Activated naive CD8-positive, alpha-beta T cell treated with anti-CD3 and anti-CD28 coated beads, Interleukin-2, amount 50 U/mL, for 16 hours (primary cell): ENCODE results near the gene SOX15.
"Not testable (repeated sequence)": the region's sequence is repeated elsewhere in the genome, so short reads cannot be mapped to it uniquely, and the experiment has no call there.

Source experiments
- DNase-seq: peaks from one replicate; pipeline ENCODE4 v3.0.0-alpha.2; 2020; ENCODE audit warnings: low read depth, low spot score

Gene SOX15

DNA sequence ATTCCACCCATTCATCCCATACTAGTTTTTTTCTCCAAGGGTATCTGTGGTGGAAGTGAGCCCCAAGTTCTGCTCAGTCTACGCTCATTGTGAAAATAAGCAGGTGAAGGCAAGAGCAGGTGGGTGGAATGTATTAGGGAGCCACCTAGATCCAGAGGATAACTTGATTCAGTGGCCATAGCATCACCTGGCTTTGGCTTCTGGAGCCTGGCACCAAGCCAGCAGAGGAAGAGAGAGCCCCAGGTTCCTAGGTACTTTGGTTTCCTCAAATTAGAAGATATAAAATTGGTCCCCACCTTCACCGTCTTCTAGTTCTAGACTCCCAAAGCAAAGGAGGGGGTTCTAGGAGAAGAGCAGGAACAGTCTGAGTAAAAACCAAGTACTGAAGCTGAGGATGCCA is 20.7 kb upstream of the SOX15 start:
- no peak for DNase-seq

DNA sequence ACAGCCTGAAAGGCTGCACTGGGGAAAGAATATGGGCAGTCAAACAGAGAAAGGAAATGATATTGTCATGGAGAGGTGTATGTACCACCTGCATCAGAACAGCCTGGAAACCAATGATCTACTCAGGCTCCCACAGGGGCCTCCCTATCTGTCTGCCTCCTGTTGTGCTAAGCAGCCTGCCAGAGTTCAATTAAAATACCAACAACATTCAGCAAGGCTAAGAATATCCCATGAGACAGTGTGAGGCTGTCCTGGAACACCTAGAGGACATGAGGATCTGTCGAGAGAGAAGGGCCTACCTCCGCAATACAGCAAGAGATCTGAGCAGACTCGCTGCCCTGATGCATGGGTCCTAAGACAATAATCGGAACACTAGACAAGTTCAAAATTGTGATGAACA is 16.4 kb upstream of the SOX15 start:
- no peak for DNase-seq

DNA sequence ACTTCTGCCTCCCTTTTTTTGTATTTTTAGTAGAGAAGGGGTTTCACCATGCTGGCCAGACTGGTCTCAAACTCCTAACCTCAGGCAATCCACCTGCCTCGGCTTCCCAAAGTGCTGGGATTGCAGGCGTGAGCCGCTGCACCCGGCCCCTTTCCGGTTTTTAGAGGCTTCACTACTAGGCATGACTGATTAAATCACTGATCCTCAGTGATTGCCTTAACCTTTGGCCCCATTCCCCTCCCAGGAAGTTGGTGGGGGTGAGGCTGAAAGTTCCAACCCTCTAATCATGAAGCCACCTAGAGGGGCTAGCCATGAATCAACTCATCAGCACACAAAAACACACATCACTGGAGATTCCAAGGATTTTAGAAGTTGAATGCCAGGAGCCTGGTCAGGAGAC is 7.7 kb upstream of the SOX15 start:
- DNase-seq: not testable (repeated sequence)

DNA sequence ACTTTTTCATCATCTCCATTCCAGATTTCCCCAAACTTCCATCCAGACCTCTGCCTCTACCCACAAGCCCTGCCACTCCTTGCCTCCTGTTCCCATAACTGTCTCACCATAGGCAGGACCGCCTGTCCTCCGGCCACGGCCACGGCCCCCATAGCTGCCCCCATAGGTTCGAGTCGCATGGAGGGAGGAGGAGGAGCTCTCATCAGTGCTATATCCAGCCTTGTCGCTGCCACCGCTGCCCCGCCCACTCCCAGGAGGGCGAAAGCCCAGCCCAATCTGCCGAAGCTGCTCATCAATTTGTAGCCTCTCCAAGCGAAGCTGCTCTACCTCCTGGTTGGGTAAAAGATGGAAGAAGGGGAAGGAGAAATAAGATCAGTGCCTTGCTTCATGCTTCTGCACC is 3.4 kb upstream of the SOX15 start:
- DNase-seq: no peak

DNA sequence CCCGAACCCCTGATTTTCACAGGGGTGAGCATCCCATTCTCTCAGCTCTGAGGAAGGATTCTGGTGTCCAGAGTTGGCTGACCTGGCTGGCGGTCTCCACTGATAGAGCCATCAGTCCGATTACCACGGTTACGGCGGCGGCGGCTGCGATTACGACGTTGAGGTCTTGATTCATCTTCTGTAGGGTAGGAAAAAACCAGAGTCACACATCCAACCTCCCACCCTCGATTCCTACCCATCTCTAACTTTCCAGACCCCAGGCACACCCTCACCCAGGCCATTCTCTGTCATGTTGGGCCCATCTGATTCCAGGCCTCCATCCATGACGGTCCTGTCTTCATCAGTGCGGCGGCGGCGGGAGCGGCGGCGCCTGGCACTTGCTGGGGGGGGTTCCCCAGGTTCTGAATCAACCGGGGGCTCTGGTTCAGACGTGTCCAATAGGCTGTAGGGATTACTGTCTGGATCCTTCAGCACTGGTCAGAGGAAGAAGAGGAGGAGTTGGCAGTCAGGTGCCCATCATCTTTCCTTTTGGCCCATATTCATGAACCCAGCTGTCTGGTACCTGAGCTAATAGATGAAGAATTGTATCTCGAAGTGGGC is 2.6 kb upstream of the SOX15 start:
- DNase-seq: no peak

DNA sequence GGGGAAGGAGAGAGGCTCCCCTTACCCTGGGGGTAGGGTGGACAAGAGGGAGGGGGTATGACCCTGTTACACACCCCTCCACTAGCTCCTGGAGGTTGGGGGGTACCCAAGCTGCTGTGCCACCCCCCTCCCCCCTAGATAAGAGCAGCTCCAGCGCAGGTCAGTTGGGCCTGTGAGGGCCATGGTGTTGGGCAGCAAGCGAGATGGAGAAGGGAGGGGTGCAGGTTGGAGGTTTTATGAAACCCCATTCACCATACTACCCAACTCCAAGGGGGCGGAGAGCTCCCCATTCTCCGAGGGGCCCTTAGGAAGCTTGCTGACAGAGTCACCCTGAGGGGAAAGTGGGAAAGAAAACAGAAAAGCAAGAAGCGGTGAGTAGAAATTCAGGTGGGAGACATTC is 1.7 kb upstream of the SOX15 start:
- no peak for DNase-seq

DNA sequence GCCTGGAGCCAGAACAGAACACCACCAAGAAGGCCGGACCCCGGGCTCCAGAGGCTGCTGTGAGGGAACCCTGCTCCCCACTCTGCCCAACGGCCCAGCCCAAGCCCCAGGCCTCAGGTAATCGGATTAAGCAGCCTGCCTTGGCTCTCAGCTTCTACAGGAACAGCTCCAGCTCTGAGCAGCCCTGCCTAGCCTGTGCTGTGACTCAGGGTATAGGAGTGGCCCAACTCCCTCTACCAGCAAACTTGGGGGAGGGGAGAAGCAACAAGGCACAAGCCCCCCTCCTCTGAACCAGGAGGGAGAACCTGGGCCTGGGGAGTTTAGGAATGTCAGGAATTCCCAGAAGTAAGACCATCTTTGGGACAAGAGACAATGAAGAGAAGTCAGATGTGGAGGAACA is 849 bp upstream of the SOX15 start:
- DNase-seq: no peak

DNA sequence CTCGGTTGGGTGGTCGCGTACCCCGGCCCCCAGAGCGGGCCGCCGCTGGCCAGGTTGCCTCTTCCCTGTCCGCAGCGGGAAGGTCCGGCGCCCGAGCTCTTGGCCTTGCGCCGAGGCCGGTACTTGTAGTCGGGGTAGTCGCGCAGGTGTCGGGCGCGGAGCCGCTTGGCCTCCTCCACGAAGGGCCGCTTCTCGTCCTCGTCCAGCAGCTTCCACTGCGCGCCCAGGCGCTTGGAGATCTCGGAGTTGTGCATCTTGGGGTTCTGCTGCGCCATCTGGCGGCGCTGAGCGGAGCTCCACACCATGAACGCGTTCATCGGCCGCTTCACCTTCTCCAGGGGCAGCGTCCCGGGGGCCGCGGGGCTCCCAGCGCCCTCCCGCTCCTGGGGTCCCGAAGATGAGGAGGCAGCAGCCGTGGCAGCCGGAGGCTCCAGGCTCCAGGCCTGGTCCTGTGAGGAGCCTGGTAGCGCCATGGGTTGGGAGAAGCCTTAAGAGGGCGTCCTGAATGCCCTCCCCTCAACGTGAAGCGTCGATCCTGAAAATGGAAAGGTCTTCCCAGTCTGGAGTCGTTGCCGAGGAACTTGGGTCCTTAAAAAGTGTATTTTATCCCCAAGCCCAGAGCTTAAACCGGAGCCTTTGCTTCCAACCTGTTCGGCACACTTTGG is 558 bp downstream of the SOX15 start:
- DNase-seq: no peak

DNA sequence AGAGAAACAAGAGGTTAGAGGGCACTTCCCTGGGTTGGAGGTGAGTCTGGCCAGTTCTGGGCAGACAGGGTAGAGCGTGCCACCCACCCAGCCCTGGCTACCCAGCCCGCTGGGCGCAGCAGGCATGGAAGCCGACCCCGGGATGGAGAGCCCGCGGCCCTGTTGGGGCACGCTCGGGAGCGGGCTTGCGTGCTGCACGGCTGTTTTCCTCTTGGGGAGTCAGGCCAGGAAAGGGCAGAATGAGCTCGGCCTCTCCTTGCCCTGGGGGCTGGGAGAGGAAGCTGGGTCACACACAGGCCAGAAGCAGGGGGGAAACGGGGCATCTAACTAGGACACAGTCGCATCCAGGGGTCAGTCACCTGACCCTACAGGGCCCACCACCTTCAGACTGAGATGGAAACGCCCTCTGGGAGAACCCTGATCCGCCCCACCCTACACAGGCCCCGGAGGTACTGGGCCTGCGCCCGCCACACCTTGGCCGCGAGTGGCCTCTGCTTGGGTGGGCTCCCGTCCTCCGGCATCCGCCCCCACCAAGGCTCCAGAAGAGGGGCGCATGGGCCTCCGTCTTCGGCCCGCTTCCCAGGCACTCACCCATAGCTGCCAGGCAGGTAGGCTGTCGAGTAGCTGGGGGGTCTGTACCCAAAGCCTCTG is 1.2 kb downstream of the SOX15 start:
- no peak for DNase-seq

DNA sequence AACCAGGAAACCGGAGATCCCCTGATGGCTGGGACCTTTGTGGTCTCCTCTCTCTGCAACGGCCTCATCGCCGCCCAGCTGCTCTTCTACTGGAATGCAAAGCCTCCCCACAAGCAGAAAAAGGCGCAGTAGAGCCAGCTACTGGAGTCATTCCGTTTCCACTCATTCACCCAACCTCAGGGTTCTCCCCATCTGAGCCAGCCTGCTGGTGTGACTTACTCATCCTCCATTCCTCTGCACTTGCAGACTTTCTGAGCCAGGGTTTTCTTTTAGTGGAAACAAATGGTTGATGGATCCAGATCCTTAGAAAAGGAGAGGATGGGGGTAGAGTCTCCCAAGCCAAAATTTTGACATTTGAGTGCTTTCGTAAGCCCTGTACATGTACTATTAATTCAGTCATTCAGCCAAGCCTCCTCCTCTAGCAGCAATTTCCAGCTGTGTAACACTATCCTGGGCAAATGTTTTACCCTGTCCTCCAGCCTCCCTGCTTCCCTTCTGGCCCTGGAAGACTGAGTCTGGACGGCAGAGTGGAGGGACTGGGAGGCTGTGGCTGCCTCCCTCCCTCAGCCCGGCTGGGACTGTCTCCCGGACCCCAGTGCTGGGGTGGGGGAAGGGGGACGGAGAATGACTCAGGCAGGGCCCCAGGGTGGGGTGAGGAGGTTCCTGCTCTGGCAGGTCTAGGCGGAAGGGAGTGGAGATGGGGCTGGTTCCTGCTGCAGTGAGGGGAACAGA is 2.3 kb downstream of the SOX15 start:
- DNase-seq: no peak

DNA sequence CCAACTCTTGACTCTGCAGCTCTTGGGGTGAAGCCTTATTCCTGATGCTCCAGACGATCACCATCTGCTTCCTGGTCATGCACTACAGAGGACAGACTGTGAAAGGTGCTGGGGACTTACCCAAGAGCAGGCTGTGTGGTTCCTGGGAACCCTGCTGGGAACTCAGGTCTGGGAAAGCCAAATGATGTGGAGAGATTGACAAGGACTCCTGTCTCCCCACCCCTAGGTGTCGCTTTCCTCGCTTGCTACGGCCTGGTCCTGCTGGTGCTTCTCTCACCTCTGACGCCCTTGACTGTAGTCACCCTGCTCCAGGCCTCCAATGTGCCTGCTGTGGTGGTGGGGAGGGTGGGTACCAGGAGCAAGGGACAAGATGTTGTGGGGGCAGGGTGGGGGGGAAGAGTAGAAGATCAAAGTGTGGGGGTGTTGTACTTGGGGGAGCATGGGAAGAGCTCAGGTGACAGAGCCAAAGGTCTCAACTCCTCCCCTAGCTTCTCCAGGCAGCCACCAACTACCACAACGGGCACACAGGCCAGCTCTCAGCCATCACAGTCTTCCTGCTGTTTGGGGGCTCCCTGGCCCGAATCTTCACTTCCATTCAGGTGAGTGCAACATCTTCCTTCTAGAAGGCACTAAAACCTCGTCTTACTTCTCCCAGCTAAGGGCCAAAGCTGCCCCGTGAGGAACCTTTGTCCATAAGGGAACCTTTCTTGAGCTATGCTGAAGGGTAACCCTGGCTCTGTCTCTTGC is 3.0 kb downstream of the SOX15 start:
- DNase-seq: no peak

DNA sequence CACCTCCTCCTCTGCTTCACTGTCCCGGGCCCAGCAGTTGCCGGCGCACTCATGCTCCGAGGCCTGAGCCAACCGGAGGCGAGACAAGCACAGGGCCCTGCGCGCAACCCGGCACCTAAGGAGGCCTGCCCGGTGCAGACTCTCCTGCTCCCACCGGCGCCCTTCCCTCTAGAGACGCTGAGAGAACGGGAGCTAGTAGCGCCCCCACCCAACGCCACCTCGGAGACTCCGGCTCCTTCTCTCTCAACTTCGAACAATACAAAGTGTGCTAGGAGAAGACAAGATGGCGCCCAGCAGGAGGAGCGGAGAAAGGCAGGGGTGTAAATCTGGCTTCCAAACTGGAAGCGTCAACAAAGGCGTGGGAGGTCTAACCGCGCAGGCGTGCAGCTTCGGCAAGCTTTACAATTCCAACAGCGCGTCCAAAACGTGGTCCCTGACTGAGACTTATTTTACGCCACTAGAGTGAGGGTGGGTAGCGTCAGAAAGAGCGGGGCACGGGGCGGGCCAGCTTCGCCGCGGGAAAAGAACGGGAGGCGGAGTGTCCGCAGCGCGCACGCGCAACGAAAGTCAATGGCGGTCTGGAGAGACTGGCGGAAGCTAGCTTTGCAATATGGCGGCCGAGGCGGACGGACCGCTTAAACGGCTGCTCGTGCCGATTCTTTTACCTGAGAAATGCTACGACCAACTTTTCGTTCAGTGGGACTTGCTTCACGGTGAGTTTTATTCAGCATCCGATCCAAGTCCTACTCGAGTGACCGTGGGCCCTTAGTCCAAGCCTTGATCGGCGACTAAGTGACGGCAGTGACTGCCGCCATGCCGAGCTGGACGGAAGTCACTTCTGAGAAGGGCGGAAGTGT is 6.4 kb downstream of the SOX15 start, which contains the start of gene MPDU1:
Gene MPDU1 (plus strand): TSS at position 600 of the 857 bp plus-strand sequence. CDS start 11 bp downstream, at position 611.
- peak; percentile 84 for DNase-seq

DNA sequence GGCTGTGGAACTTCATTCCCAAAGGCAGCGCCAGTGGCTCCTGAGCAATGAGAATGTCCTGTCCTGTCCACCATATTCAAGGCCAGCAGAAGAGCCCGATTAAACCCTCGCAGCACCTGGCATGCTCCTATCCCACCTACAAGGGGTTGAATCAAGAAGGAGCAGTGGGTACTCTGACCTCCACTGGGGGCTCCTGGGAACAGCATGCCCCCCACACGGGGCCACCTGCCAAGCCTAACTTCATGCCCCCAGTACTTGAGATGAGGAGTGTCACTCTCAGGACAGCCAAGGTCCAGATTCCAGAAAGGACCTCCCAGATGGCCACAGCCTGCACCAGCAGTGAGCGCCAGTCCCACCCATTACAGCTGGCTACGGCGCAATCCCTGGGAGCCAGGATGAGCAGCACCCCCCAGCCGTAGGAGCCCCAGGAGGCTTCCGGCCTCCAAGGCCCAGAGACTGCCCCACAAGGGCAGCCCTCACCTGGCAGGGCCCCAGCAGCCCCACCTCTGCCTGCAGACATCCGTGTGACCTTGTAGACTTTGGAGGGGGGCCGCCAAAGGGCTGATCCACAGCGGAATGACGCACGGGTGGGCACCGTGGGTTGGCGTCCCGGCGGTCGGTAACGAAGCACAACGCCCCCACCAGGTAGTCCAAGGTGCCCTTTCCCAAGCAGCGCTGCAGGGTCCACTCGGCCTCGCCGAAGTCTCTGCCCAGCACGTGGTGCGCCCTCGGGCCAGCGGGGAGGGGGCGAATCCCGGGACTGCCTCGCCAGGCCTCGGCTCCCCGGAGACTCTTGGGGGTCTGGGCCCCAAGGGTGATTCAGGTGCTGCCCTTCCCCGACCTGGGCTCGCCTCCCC is 7.3 kb downstream of the SOX15 start:
- no peak for DNase-seq

DNA sequence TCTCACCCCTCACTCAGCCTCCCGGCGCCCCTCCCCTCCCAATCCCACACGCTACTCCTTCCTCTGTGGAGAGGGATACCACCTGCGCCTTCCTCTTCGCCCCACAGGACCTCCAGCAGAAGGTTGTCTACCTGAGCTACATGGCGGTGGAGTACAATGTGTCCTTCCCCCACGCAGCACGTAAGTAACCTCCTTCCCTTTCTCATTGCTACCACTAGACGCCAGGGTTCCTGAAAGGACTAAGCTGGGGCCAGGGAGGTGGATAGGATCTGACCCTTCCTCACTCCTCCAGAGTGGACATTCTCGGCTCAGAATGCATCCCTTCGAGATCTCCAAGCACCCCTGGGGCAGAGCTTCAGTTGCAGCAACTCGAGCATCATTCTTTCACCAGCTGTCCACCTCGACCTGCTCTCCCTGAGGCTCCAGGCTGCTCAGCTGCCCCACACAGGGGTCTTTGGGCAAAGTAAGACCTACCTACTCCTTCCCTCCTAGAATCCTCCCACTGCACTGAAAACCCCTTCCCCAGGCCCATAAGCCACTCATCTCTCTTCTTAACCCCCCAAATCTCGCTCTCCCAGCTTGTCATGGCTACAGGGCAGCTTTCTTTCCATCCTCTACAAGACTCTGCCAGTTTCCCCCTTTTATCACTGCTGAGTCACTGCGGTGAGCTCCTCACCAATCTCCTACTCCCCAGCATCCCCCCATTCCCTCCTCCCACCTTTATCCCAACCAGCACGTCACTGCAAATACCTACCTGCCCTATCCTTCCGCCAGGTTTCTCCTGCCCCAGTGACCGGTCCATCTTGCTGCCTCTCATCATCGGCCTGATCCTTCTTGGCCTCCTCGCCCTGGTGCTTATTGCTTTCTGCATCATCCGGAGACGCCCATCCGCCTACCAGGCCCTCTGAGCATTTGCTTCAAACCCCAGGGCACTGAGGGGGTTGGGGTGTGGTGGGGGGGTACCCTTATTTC is 9.0 kb downstream of the SOX15 start:
- DNase-seq: no peak

DNA sequence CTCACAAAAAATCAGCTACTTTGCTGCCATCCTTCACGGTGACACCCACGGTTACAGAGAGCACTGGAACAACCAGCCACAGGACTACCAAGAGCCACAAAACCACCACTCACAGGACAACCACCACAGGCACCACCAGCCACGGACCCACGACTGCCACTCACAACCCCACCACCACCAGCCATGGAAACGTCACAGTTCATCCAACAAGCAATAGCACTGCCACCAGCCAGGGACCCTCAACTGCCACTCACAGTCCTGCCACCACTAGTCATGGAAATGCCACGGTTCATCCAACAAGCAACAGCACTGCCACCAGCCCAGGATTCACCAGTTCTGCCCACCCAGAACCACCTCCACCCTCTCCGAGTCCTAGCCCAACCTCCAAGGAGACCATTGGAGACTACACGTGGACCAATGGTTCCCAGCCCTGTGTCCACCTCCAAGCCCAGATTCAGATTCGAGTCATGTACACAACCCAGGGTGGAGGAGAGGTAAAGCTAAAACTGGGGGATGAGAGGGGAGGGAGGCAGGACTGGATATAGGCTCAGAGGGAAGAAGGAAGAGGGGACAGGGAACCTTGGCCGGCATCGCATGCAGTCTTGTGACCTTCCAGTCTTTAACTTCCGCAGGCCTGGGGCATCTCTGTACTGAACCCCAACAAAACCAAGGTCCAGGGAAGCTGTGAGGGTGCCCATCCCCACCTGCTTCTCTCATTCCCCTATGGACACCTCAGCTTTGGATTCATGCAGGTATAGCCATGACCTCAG is 9.9 kb downstream of the SOX15 start:
- DNase-seq: no peak

DNA sequence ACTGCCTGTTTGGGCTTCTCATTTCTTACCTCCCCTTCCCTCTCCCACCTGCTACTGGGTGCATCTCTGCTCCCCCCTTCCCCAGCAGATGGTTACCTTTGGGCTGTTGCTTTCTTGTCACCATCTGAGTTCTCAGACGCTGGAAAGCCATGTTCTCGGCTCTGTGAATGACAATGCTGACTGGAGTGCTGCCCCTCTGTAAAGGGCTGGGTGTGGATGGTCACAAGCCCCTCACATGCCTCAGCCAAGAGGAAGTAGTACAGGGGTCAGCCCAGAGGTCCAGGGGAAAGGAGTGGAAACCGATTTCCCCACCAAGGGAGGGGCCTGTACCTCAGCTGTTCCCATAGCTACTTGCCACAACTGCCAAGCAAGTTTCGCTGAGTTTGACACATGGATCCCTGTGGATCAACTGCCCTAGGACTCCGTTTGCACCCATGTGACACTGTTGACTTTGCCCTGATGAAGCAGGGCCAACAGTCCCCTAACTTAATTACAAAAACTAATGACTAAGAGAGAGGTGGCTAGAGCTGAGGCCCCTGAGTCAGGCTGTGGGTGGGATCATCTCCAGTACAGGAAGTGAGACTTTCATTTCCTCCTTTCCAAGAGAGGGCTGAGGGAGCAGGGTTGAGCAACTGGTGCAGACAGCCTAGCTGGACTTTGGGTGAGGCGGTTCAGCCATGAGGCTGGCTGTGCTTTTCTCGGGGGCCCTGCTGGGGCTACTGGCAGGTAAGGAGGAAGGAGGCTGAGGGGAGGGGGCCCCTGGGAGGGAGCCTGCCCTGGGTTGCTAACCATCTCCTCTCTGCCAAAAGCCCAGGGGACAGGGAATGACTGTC is 10.7 kb downstream of the SOX15 start, which contains the start of gene CD68:
Gene CD68 (plus strand): TSS at position 638 of the 833 bp plus-strand sequence. CDS start 40 bp downstream, at position 678.
- DNase-seq: peak; percentile 50
